ENCODE results near the gene PNISR. TPM values are rescaled to one million over a fixed set of nuclear protein-coding genes. Genes with fewer than 3 reads are reported as not detected.

The PNISR gene
- polyA plus RNA-seq, 1 donor = 205 TPM

GRCh38 chr6:99366852-99367251 is 58.3 kb downstream of the PNISR start:
- Histone ChIP-seq H3K27me3 (ENCODE audit: control insufficient read depth, insufficient read depth, low read length) (no peaks in the 10 kb centered on the region), H3K27ac (ENCODE audit: low read length) (no peak overlapping the region), H3K9me3 (ENCODE audit: control insufficient read depth, low read depth, low read length) (no peaks in the 10 kb centered on the region), H3K36me3 (ENCODE audit: control insufficient read depth, insufficient read depth, low read length) (no peaks in the 10 kb centered on the region), H3K4me3 (ENCODE audit: low read length) (no peak overlapping the region), H3K4me1 (ENCODE audit: control insufficient read depth, insufficient read depth, low read length) (no peaks in the 10 kb centered on the region)
- WGBS (ENCODE audit: insufficient coverage, low lambda C conversion rate) = 100% methylated on average over 2 of the region's 2 CpGs
- DNase-seq = no peak

- H3K27me3 ChIP-seq (ENCODE audit: control insufficient read depth, insufficient read depth, low read length) = no peaks in the 10 kb centered on the region
These were observed 61.1 kb downstream of the PNISR start for GRCh38 chr6:99364026-99364425.

DNA sequence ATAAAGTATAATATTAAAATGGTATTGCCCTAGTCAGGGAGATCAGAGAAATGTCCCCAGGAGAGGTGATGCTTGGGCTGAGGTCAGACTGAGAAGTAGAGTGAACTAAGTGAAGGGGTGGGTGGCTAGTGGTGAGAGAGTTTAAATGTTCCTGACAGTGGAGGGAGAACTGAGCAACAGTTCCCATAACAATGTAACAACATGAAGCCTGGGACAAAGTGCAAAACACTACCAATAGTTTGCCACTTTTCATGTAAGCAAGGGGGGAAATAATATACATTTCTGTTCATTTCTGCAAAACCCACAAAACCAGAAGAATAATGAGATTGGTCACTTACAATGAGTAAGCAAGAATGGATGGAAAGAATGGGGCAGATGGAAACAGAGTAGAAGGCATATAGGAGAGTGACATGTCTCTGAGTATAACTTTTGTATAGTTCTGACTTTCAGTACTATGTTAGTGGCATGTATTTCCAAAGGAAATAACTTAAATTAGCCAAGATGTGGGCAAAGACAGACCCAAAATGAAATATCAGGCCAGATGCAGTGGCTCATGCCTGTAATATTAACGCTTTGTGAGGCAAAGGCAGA is 62.3 kb downstream of the PNISR start:
- Histone ChIP-seq H3K4me1 (ENCODE audit: control insufficient read depth, insufficient read depth, low read length) (no peaks in the 10 kb centered on the region), H3K4me3 (ENCODE audit: low read length) (no peak overlapping the region), H3K27me3 (ENCODE audit: control insufficient read depth, insufficient read depth, low read length) (no peaks in the 10 kb centered on the region), H3K9me3 (ENCODE audit: control insufficient read depth, low read depth, low read length) (no peaks in the 10 kb centered on the region), H3K36me3 (ENCODE audit: control insufficient read depth, insufficient read depth, low read length) (no peaks in the 10 kb centered on the region), H3K27ac (ENCODE audit: low read length) (no peak overlapping the region)
- no peak for DNase-seq
- WGBS (ENCODE audit: insufficient coverage, low lambda C conversion rate) = no CpG with 5 or more reads among the region's 1 CpG

More at GRCh38 chr6:99364026-99364425, 61.1 kb downstream of the PNISR start:
- Histone ChIP-seq H3K4me1 (ENCODE audit: control insufficient read depth, insufficient read depth, low read length) (no peaks in the 10 kb centered on the region), H3K36me3 (ENCODE audit: control insufficient read depth, insufficient read depth, low read length) (no peaks in the 10 kb centered on the region), H3K4me3 (ENCODE audit: low read length) (no peak overlapping the region), H3K27ac (ENCODE audit: low read length) (no peak overlapping the region), H3K9me3 (ENCODE audit: control insufficient read depth, low read depth, low read length) (no peaks in the 10 kb centered on the region)
- DNase-seq = no peak
- WGBS (ENCODE audit: insufficient coverage, low lambda C conversion rate) = 60% methylated on average over 1 of the region's 5 CpGs

- Histone ChIP-seq H3K9me3 (ENCODE audit: control insufficient read depth, low read depth, low read length) (no peaks in the 10 kb centered on the region), H3K4me1 (ENCODE audit: control insufficient read depth, insufficient read depth, low read length) (no peaks in the 10 kb centered on the region), H3K27me3 (ENCODE audit: control insufficient read depth, insufficient read depth, low read length) (no peaks in the 10 kb centered on the region), H3K4me3 (ENCODE audit: low read length) (no peak overlapping the region), H3K36me3 (ENCODE audit: control insufficient read depth, insufficient read depth, low read length) (no peaks in the 10 kb centered on the region), H3K27ac (ENCODE audit: low read length) (no peak overlapping the region)
- no peak for DNase-seq
- WGBS (ENCODE audit: insufficient coverage, low lambda C conversion rate) = 75% methylated on average over 1 of the region's 1 CpG
These were observed 65.3 kb downstream of the PNISR start for GRCh38 chr6:99359800-99360199.

DNA sequence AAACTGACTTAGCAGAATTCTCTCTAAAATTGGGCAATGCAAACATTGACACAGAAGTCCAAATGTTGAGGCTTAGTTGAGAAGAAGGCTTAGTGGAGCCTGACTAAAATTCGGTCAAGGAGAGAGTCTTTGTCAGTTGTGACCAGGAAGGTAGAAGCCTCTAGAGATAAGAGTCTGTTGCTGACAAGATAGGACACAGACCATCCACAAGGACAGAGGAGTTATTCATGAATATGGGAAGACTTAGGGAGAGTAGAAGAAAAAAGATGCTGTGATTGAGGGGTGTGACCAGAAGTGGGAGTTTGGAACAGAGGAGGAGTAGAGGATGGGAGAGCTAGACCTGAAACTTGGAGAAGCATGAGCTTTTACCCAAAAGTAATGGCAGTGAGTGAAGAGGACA is 68.5 kb downstream of the PNISR start:
- Histone ChIP-seq H3K36me3 (ENCODE audit: control insufficient read depth, insufficient read depth, low read length) (no peaks in the 10 kb centered on the region), H3K4me1 (ENCODE audit: control insufficient read depth, insufficient read depth, low read length) (no peaks in the 10 kb centered on the region), H3K9me3 (ENCODE audit: control insufficient read depth, low read depth, low read length) (no peaks in the 10 kb centered on the region), H3K27me3 (ENCODE audit: control insufficient read depth, insufficient read depth, low read length) (peaks cover 21% of the 10 kb centered on the region), H3K27ac (ENCODE audit: low read length) (no peak overlapping the region), H3K4me3 (ENCODE audit: low read length) (no peak overlapping the region)
- no CpG with 5 or more reads among the region's 1 CpG for WGBS (ENCODE audit: insufficient coverage, low lambda C conversion rate)
- DNase-seq = no peak

GRCh38 chr6:99354983-99355382 is 70.1 kb downstream of the PNISR start:
- peaks cover 34% of the 10 kb centered on the region for H3K27me3 ChIP-seq (ENCODE audit: control insufficient read depth, insufficient read depth, low read length)
- DNase-seq = no peak

GRCh38 chr6:99353126-99353525 is 72.0 kb downstream of the PNISR start:
- Histone ChIP-seq H3K27me3 (ENCODE audit: control insufficient read depth, insufficient read depth, low read length) (peaks cover 44% of the 10 kb centered on the region), H3K4me1 (ENCODE audit: control insufficient read depth, insufficient read depth, low read length) (peaks cover 5% of the 10 kb centered on the region), H3K36me3 (ENCODE audit: control insufficient read depth, insufficient read depth, low read length) (no peaks in the 10 kb centered on the region), H3K27ac (ENCODE audit: low read length) (no peak overlapping the region), H3K4me3 (ENCODE audit: low read length) (no peak overlapping the region), H3K9me3 (ENCODE audit: control insufficient read depth, low read depth, low read length) (peaks cover 2% of the 10 kb centered on the region)
- DNase-seq = no peak
- WGBS (ENCODE audit: insufficient coverage, low lambda C conversion rate) = 72% methylated on average over 3 of the region's 9 CpGs

More at GRCh38 chr6:99354983-99355382, 70.1 kb downstream of the PNISR start:
- H3K27ac ChIP-seq (ENCODE audit: low read length) = no peak overlapping the region
- WGBS (ENCODE audit: insufficient coverage, low lambda C conversion rate) = 83% methylated on average over 4 of the region's 4 CpGs
- no peaks in the 10 kb centered on the region for H3K9me3 ChIP-seq (ENCODE audit: control insufficient read depth, low read depth, low read length)
- H3K4me1 ChIP-seq (ENCODE audit: control insufficient read depth, insufficient read depth, low read length) = peaks cover 5% of the 10 kb centered on the region
- no peaks in the 10 kb centered on the region for H3K36me3 ChIP-seq (ENCODE audit: control insufficient read depth, insufficient read depth, low read length)
- no peak overlapping the region for H3K4me3 ChIP-seq (ENCODE audit: low read length)

DNA sequence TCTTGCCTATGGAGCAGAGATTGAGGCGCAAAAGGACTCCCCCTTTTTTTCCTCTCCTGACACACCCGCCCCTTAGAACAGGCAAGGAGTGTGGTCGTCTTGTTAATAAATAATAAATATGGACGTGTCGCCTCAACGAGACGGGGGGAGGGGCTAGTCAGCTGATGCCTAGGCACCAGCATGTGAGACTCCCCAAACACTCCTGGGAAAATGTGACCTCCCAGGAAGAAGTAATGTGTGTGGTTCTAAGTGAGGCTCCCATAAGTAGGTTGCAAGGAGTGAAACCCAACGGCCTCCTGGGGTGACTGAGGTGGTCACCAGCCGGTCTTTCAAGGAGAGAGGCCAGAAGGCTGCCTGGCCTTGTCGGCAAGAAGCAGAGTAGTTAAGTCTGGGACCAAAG is 74.5 kb downstream of the PNISR start:
- H3K4me1 ChIP-seq (ENCODE audit: control insufficient read depth, insufficient read depth, low read length) = peaks cover 5% of the 10 kb centered on the region
- H3K27ac ChIP-seq (ENCODE audit: low read length) = no peak overlapping the region
- H3K9me3 ChIP-seq (ENCODE audit: control insufficient read depth, low read depth, low read length) = peaks cover 2% of the 10 kb centered on the region
- DNase-seq = peak in 1 of 2 donors; percentile 26
- no CpG with 5 or more reads among the region's 10 CpGs for WGBS (ENCODE audit: insufficient coverage, low lambda C conversion rate)
- no peak overlapping the region for H3K4me3 ChIP-seq (ENCODE audit: low read length)
- peaks cover 47% of the 10 kb centered on the region for H3K27me3 ChIP-seq (ENCODE audit: control insufficient read depth, insufficient read depth, low read length)
- no peaks in the 10 kb centered on the region for H3K36me3 ChIP-seq (ENCODE audit: control insufficient read depth, insufficient read depth, low read length)

DNA sequence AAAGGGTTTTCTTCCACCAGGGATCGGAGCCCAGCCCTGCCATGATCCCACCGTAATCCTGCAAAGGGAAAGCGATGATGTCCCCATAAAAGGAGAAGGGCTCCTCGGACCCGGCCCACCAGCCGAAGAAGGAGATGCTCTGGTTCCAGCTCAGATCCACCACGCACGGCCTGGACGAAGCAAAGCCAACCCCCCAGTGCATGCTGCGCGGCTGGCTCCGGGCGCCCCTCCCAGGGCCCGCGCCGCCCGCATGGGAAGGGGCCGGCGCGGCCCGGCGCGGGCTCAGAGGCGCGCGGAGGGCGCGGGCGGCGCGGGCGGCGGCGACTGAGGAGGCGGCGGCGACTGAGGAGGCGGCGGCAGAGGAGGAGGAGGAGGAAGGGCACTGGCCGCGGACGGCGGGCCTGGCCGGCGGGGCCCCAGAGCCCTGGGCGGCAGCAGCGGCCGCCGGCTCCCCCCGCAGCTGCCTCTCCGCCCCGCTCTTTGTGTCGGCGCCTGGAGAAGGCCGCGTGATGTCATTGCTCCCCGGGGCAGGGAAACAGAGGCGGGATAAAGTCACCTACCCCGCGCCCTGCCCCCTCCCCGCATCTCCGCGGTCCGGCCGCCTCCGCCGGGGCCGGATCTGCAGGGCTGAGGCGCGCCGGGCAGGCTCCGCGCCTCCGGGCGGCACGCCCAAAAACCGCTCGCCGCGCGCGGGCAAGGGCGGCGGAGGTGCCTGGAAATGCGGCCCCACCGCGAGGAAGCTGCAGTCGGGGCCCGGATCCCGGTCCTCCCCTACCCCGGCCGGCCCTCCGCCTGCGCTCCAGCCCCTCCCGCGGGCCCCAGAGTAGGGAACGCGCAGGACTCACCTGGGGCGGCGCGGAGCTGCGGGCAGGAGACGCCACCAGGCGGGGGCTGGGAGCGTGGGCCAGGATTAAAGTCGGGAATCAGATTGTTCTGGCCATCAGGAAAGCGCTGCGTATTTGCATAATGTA is 75.7 kb downstream of the PNISR start, which contains the start of gene FAXC:
TSS of gene FAXC (minus strand) at position 504 of the 971 bp plus-strand sequence. CDS start at position 202, 302 bp downstream.
- H3K4me3 ChIP-seq (ENCODE audit: low read length) = peak within 1 kb of the TSS; percentile 52
- DNase-seq = peak; percentile 5 to 57
- peaks cover 2% of the 10 kb centered on the region for H3K9me3 ChIP-seq (ENCODE audit: control insufficient read depth, low read depth, low read length)
- peak within 1 kb of the TSS; percentile 25 for H3K27ac ChIP-seq (ENCODE audit: low read length)
- WGBS (ENCODE audit: insufficient coverage, low lambda C conversion rate) = no CpG with 5 or more reads among the region's 108 CpGs
- H3K27me3 ChIP-seq (ENCODE audit: control insufficient read depth, insufficient read depth, low read length) = peaks cover 47% of the 10 kb centered on the region
- H3K4me1 ChIP-seq (ENCODE audit: control insufficient read depth, insufficient read depth, low read length) = peaks cover 5% of the 10 kb centered on the region
- H3K36me3 ChIP-seq (ENCODE audit: control insufficient read depth, insufficient read depth, low read length) = no peaks in the 10 kb centered on the region

- Histone ChIP-seq H3K4me1 (ENCODE audit: control insufficient read depth, insufficient read depth, low read length) (peaks cover 5% of the 10 kb centered on the region), H3K4me3 (ENCODE audit: low read length) (peak overlapping the region; percentile 52), H3K9me3 (ENCODE audit: control insufficient read depth, low read depth, low read length) (peaks cover 2% of the 10 kb centered on the region), H3K36me3 (ENCODE audit: control insufficient read depth, insufficient read depth, low read length) (no peaks in the 10 kb centered on the region), H3K27ac (ENCODE audit: low read length) (peak overlapping the region; percentile 25), H3K27me3 (ENCODE audit: control insufficient read depth, insufficient read depth, low read length) (peaks cover 41% of the 10 kb centered on the region)
- WGBS (ENCODE audit: insufficient coverage, low lambda C conversion rate) = no CpG with 5 or more reads among the region's 25 CpGs
- DNase-seq = no peak
These were observed 76.6 kb downstream of the PNISR start for GRCh38 chr6:99348288-99349170.

All from large intestine (tissue), 3 donors.